GM12878 (cell line): Measurements from ENCODE around the gene XG. TPM values are rescaled to one million over a fixed set of nuclear protein-coding genes. Genes with fewer than 3 reads are reported as not detected.

ENCODE experiments used
- ATAC-seq: fragments of 200-7000 bp; cut with Tn5 transposase; 3 replicates; pipeline ENCODE4 v1.9.1; 2020; ENCODE audit warnings: mild to moderate bottlenecking, moderate library complexity
- BruUV-seq: library from RNA; stranded (reverse); fragments of 400-500 nt; replicated peaks from 2 replicates; lab custom pipeline; 2021; lab: Mats Ljungman, UMichigan
- CTCF ChIA-PET: fragments of 300-600 bp; sonication (Branson Sonifier 250); formaldehyde crosslinking; extraction: SDS; loops from one replicate; lab custom pipeline; 2021; ENCODE audit warnings: inconsistent platforms; lab: Yijun Ruan, JAX
- POLR2A ChIA-PET: fragments of 350-600 bp; formaldehyde crosslinking; extraction: SDS; loops from one replicate; lab custom pipeline; 2021; ENCODE audit warnings: inconsistent platforms; lab: Charles Lee
- RAD21 ChIA-PET: fragments of 300-600 bp; sonication (Branson Sonifier 250); formaldehyde crosslinking; loops from one replicate; lab custom pipeline; 2023; ENCODE audit warnings: antibody characterized with exemption; ENCODE audit not compliant: unreplicated experiment; lab: Charles Lee
- SMC1A ChIA-PET: fragments of 300-600 bp; sonication (Branson Sonifier 250); formaldehyde crosslinking; loops from one replicate; lab custom pipeline; 2023; ENCODE audit not compliant: unreplicated experiment, uncharacterized antibody; lab: Charles Lee
- DNase-seq: peaks from one replicate; pipeline ENCODE4 v3.0.0-alpha.2; 2011; ENCODE audit warnings: low read depth, low spot score
- FAIRE-seq: peaks from 3 replicates; lab custom pipeline; 2011; peaks lifted over from hg19 to GRCh38; lab: Jason Lieb, UNC
- H2AFZ ChIP-seq: 2 replicates; pipeline ENCODE4 v1.6.0; 2011; ENCODE audit warnings: low read depth, low read length, control low read depth; ENCODE audit not compliant: control insufficient read depth
- H3K27ac ChIP-seq: 2 replicates; pipeline ENCODE4 v1.5.1; 2011; ENCODE audit warnings: control low read depth; ENCODE audit not compliant: control insufficient read depth, insufficient read depth
- H3K27me3 ChIP-seq, 2 experiments: replicated peaks in 1 of 2; 2 replicates each; pipeline versions ENCODE4 v1.6.0 to v1.6.1; 2011; ENCODE audit warnings: low read length in 1 of 2; ENCODE audit not compliant: control insufficient read depth in 2 of 2, insufficient read depth in 2 of 2
- H3K36me3 ChIP-seq, 2 experiments: 2 replicates each; pipeline ENCODE4 v1.5.1; 2011; ENCODE audit warnings: low read length in 1 of 2; ENCODE audit not compliant: control insufficient read depth in 2 of 2, insufficient read depth in 2 of 2
- H3K4me1 ChIP-seq: 2 replicates; pipeline ENCODE4 v1.6.1; 2011; ENCODE audit warnings: mild to moderate bottlenecking, low read length, moderate library complexity, mixed read lengths; ENCODE audit not compliant: control insufficient read depth, insufficient read depth
- H3K4me2 ChIP-seq: 2 replicates; pipeline ENCODE4 v1.6.0; 2011; ENCODE audit warnings: control low read depth; ENCODE audit not compliant: control insufficient read depth, insufficient read depth
- H3K4me3 ChIP-seq: fragments of 200-600 bp; sonication (generic); 2 replicates; pipeline ENCODE4 v1.5.1; 2016
- H3K79me2 ChIP-seq: 2 replicates; pipeline ENCODE4 v1.6.0; 2011; ENCODE audit warnings: low read length; ENCODE audit not compliant: control insufficient read depth, insufficient read depth
- H3K9ac ChIP-seq: 2 replicates; pipeline ENCODE4 v1.8.0; 2011; ENCODE audit warnings: low read length, control low read depth, mixed read lengths; ENCODE audit not compliant: control insufficient read depth, insufficient read depth
- H3K9me3 ChIP-seq: replicated peaks from 3 replicates; pipeline ENCODE4 v1.5.1; 2011; ENCODE audit warnings: mild to moderate bottlenecking, low read length; ENCODE audit not compliant: control insufficient read depth, insufficient read depth
- H4K20me1 ChIP-seq: 2 replicates; pipeline ENCODE4 v1.6.0; 2011; ENCODE audit not compliant: control insufficient read depth, insufficient read depth
- ATF2 ChIP-seq: IDR thresholded peaks from 2 replicates; pipeline ENCODE4 v1.6.1; 2012; ENCODE audit warnings: low read length, inconsistent platforms
- ATF7 ChIP-seq: fragments of 450-650 bp; IDR thresholded peaks from 2 replicates; pipeline ENCODE4 v1.6.1; 2016; ENCODE audit warnings: low read depth, mild to moderate bottlenecking
- MAX ChIP-seq: IDR thresholded peaks from 2 replicates; pipeline ENCODE4 v1.6.1; 2012; ENCODE audit warnings: low read depth, low read length, improper control_type of control experiment
- NFYA ChIP-seq: IDR thresholded peaks from 2 replicates; pipeline ENCODE4 v1.6.1; 2011; ENCODE audit warnings: low read depth, mild to moderate bottlenecking, low read length, improper control_type of control experiment, borderline replicate concordance
- SMARCA5 ChIP-seq: fragments of 450-650 bp; IDR thresholded peaks from 2 replicates; pipeline ENCODE4 v1.6.1; 2017; ENCODE audit warnings: mild to moderate bottlenecking
- SPI1 ChIP-seq: IDR thresholded peaks from 2 replicates; pipeline ENCODE4 v1.6.1; 2011; ENCODE audit warnings: low read depth, mild to moderate bottlenecking, low read length, moderate library complexity, borderline replicate concordance; ENCODE audit not compliant: insufficient read depth
- SUZ12 ChIP-seq: fragments of 200-600 bp; sonication (generic); IDR thresholded peaks from one replicate; pipeline ENCODE4 v1.6.1; 2018; ENCODE audit warnings: antibody characterized with exemption, mild to moderate bottlenecking; ENCODE audit not compliant: unreplicated experiment
- TCF12 ChIP-seq: IDR thresholded peaks from 2 replicates; pipeline ENCODE4 v1.6.1; 2011; ENCODE audit warnings: low read depth, mild to moderate bottlenecking, low read length
- ZBTB11 ChIP-seq: fragments of 450-650 bp; formaldehyde crosslinking; IDR thresholded peaks from 2 replicates; pipeline ENCODE4 v1.5.0; 2022; ENCODE audit warnings: mild to moderate bottlenecking, missing genetic modification characterization
- ZNF687 ChIP-seq: fragments of 450-650 bp; IDR thresholded peaks from 2 replicates; pipeline ENCODE4 v1.6.1; 2017; ENCODE audit warnings: mild to moderate bottlenecking, moderate library complexity
- WGBS: methylation state at CpG from one replicate; pipeline ENCODE4 v1.1.6; 2016; ENCODE audit warnings: low lambda C conversion rate; ENCODE audit not compliant: insufficient replicate concordance, insufficient coverage; ENCODE audit errors: missing lambda C conversion rate; 5-methylcytosine and 5-hydroxymethylcytosine counted together
- in situ Hi-C: fragments of 300-500 bp; cut with MboI; formaldehyde crosslinking; loops from 9 replicates; pipeline ENCODE4 v1.14.3; 2018; ENCODE audit warnings: mixed read lengths
- intact Hi-C: fragments of 100-400 bp; cut with micrococcal nuclease; formaldehyde crosslinking; loops from one replicate; pipeline ENCODE4 v1.14.2; 2022; ENCODE audit not compliant: unreplicated experiment
- polyA plus RNA-seq, 11 experiments: library from polyadenylated mRNA; depleted of rRNA in 4 of 11; unstranded in 6 of 11; stranded (reverse) in 5 of 11; fragments of >200 nt; fragmentation: Nextera tagmentation in 4 of 11; fragmentation: Illumina TruSeq in 1 of 11; extraction: Ambion mirVana in 4 of 11; extraction: Trizol in 1 of 11; gene quantifications; 1 replicate in 1 of 11; 2 replicates in 10 of 11; pipeline versions ENCODE4 v1.2.1 to v1.2.3, GENCODE V29; 2011 to 2016; ENCODE audit warnings: inconsistent platforms in 2 of 11, missing spikeins in 2 of 11, low read depth in 1 of 11
- total RNA-seq, 4 experiments: library from RNA; depleted of rRNA in 3 of 4; stranded (reverse); fragments of >200 nt in 3 of 4; fragmentation: Illumina TruSeq in 1 of 4; extraction: Trizol in 1 of 4; gene quantifications; 2 replicates each; pipeline versions ENCODE4 v1.2.1 to v1.2.3, GENCODE V29; 2013 to 2021

Gene XG
- total and polyA plus RNA-seq, 10 of the 15 experiments (the other 5 are each of a cell fraction or from before 2014, with no cell fraction given), result not detected

GRCh38 chrX:2828959-2829411 lies 77.1 kb downstream of the XG start (continued):
- TF ChIP-seq ZNF687, result no peak
- TF ChIP-seq SPI1, result no peak
- no peak for TF ChIP-seq SUZ12
- no peak for TF ChIP-seq ATF2

GRCh38 chrX:2829469-2830246 lies 77.8 kb downstream of the XG start:
- Histone ChIP-seq H3K9ac (no peak overlapping the region), H3K79me2 (no peaks in the 10 kb centered on the region), H3K9me3 (peaks cover 1% of the 10 kb centered on the region; the same call in 1 of the 3 replicates), H3K4me3 (no peak overlapping the region), H3K27ac (no peak overlapping the region), H4K20me1 (no peaks in the 10 kb centered on the region), H3K36me3 (no peaks in the 10 kb centered on the region), H2AFZ (no peak overlapping the region), H3K4me1 (no peaks in the 10 kb centered on the region), H3K4me2 (no peak overlapping the region), H3K27me3 (no peaks in the 10 kb centered on the region)
- ATAC-seq (no peak), FAIRE-seq (no peak), DNase-seq (no peak)
- in situ Hi-C loops, result no loop called here
- intact Hi-C loops, result no loop called here
- no peak for TF ChIP-seq TCF12
- TF ChIP-seq MAX, result no peak
- TF ChIP-seq NFYA, result no peak
- TF ChIP-seq ATF7, result no peak
- no peak for TF ChIP-seq ZBTB11 (CRISPR knock-in tag)
- TF ChIP-seq SMARCA5, result no peak
- ChIA-PET SMC1A (no interaction called here), RAD21 (no interaction called here), POLR2A (no interaction called here), CTCF (no interaction called here)
- no TSS peak for BruUV-seq
- WGBS, result 62% methylated on average over 25 of the region's 62 CpGs
